Measurements from ENCODE around the gene CLIC4. TPM values are rescaled to one million over a fixed set of nuclear protein-coding genes. Genes with fewer than 3 reads are reported as not detected.

The CLIC4 gene
- total RNA-seq, 3 donors from 2014 or later: 162 to 217 (median 196) TPM

GRCh38 chr1:24875257-24875656 is 130.0 kb downstream of the CLIC4 start:
- H3K27ac ChIP-seq: no peak overlapping the region
- intact Hi-C loops (cut with DNase I; ENCODE audit: low total_unique reads): no loop called here
- no peak overlapping the region for H3K4me3 ChIP-seq
- no peaks in the 10 kb centered on the region for H3K4me1 ChIP-seq
- no peak for DNase-seq (ENCODE audit: low spot score in 2 of 2)
- no peaks in the 10 kb centered on the region for H3K27me3 ChIP-seq
- TF ChIP-seq POLR2AphosphoS5 (IDR thresholded peaks at IDR 0.05): no peak
- no peak for TF ChIP-seq POLR2A (IDR thresholded peaks at IDR 0.05)
- TF ChIP-seq CTCF (IDR thresholded peaks at IDR 0.05): no peak
- no peaks in the 10 kb centered on the region for H3K36me3 ChIP-seq
- no peaks in the 10 kb centered on the region for H3K9me3 ChIP-seq

- intact Hi-C loops (cut with DNase I; ENCODE audit: low total_unique reads): no loop called here
- TF ChIP-seq POLR2AphosphoS5 (IDR thresholded peaks at IDR 0.05): no peak
- no peak for TF ChIP-seq POLR2A (IDR thresholded peaks at IDR 0.05)
- no peak for TF ChIP-seq CTCF (IDR thresholded peaks at IDR 0.05)
- Histone ChIP-seq H3K9me3 (no peaks in the 10 kb centered on the region), H3K27ac (no peak overlapping the region), H3K4me1 (no peaks in the 10 kb centered on the region), H3K4me3 (no peak overlapping the region), H3K27me3 (no peaks in the 10 kb centered on the region), H3K36me3 (no peaks in the 10 kb centered on the region)
- no peak for DNase-seq (ENCODE audit: low spot score in 2 of 2)
Observed at GRCh38 chr1:24875991-24876506, 130.8 kb downstream of the CLIC4 start.

GRCh38 chr1:24878045-24878444 is 132.8 kb downstream of the CLIC4 start:
- no peaks in the 10 kb centered on the region for H3K4me1 ChIP-seq
- DNase-seq (ENCODE audit: low spot score in 2 of 2): no peak
- H3K27me3 ChIP-seq: no peaks in the 10 kb centered on the region
- no peak overlapping the region for H3K4me3 ChIP-seq
- TF ChIP-seq POLR2AphosphoS5 (IDR thresholded peaks at IDR 0.05) (no peak), POLR2A (IDR thresholded peaks at IDR 0.05) (no peak), CTCF (IDR thresholded peaks at IDR 0.05) (no peak)
- no peaks in the 10 kb centered on the region for H3K36me3 ChIP-seq
- intact Hi-C loops (cut with DNase I; ENCODE audit: low total_unique reads): no loop called here
- no peak overlapping the region for H3K27ac ChIP-seq
- H3K9me3 ChIP-seq: no peaks in the 10 kb centered on the region

GRCh38 chr1:24878775-24879742 is 133.8 kb downstream of the CLIC4 start:
- H3K9me3 ChIP-seq: no peaks in the 10 kb centered on the region
- intact Hi-C loops (cut with DNase I; ENCODE audit: low total_unique reads): no loop called here
- no peaks in the 10 kb centered on the region for H3K4me1 ChIP-seq
- DNase-seq (ENCODE audit: low spot score in 2 of 2): no peak
- no peak overlapping the region for H3K27ac ChIP-seq
- TF ChIP-seq CTCF (IDR thresholded peaks at IDR 0.05) (no peak), POLR2AphosphoS5 (IDR thresholded peaks at IDR 0.05) (no peak), POLR2A (IDR thresholded peaks at IDR 0.05) (no peak)
- H3K36me3 ChIP-seq: no peaks in the 10 kb centered on the region
- H3K27me3 ChIP-seq: no peaks in the 10 kb centered on the region
- no peak overlapping the region for H3K4me3 ChIP-seq

- intact Hi-C loops (cut with DNase I; ENCODE audit: low total_unique reads): no loop called here
Observed at GRCh38 chr1:24881034-24881433, 135.8 kb downstream of the CLIC4 start.

More at GRCh38 chr1:24881034-24881433, 135.8 kb downstream of the CLIC4 start:
- H3K27me3 ChIP-seq: no peaks in the 10 kb centered on the region
- no peak for DNase-seq (ENCODE audit: low spot score in 2 of 2)
- TF ChIP-seq POLR2A (IDR thresholded peaks at IDR 0.05) (no peak), CTCF (IDR thresholded peaks at IDR 0.05) (no peak), POLR2AphosphoS5 (IDR thresholded peaks at IDR 0.05) (no peak)
- no peaks in the 10 kb centered on the region for H3K36me3 ChIP-seq
- H3K4me3 ChIP-seq: no peak overlapping the region
- no peak overlapping the region for H3K27ac ChIP-seq
- H3K9me3 ChIP-seq: no peaks in the 10 kb centered on the region
- no peaks in the 10 kb centered on the region for H3K4me1 ChIP-seq

Data from breast epithelium (tissue), 4 donors.